ENCODE measurements around the gene ALG10B.
"Not testable (repeated sequence)": the region's sequence is repeated elsewhere in the genome, so short reads cannot be mapped to it uniquely, and the experiment has no call there.

Gene ALG10B

GRCh38 chr12:38316391-38317129 is at the start of gene ALG10B:
TSS of gene ALG10B (plus strand) at chr12:38316774. CDS start at chr12:38316894, 120 bp downstream.
- DNase-seq = peak; percentile 49 to 77

- no peak for DNase-seq
Observed at GRCh38 chr12:38268612-38269011, 48.0 kb upstream of the ALG10B start.

GRCh38 chr12:38269897-38270296 is 46.7 kb upstream of the ALG10B start:
- DNase-seq = no peak

- DNase-seq = no peak
Observed at GRCh38 chr12:38279756-38280155, 36.8 kb upstream of the ALG10B start.

- no peak for DNase-seq
Observed at GRCh38 chr12:38282886-38283285, 33.7 kb upstream of the ALG10B start.

- DNase-seq = no peak
Observed at GRCh38 chr12:38289396-38289795, 27.2 kb upstream of the ALG10B start.

- no peak for DNase-seq
Observed at GRCh38 chr12:38291160-38291559, 25.4 kb upstream of the ALG10B start.

- DNase-seq = not testable (repeated sequence)
Observed at GRCh38 chr12:38302972-38303371, 13.6 kb upstream of the ALG10B start.

- DNase-seq = not testable (repeated sequence)
Observed at GRCh38 chr12:38321966-38322365, 5.4 kb downstream of the ALG10B start.

- no peak for DNase-seq
Observed at GRCh38 chr12:38324912-38325311, 8.3 kb downstream of the ALG10B start.

- DNase-seq = no peak
Observed at GRCh38 chr12:38327356-38327755, 10.8 kb downstream of the ALG10B start.

GRCh38 chr12:38328306-38328895 is 11.8 kb downstream of the ALG10B start:
- no peak for DNase-seq

GRCh38 chr12:38330414-38330813 is 13.8 kb downstream of the ALG10B start:
- DNase-seq = not testable (repeated sequence)

- DNase-seq = no peak
Observed at GRCh38 chr12:38332814-38333213, 16.2 kb downstream of the ALG10B start.

- DNase-seq = no peak
Observed at GRCh38 chr12:38342444-38342843, 25.9 kb downstream of the ALG10B start.

- DNase-seq = not testable (repeated sequence)
Observed at GRCh38 chr12:38343256-38343655, 26.7 kb downstream of the ALG10B start.

GRCh38 chr12:38343916-38344315 is 27.3 kb downstream of the ALG10B start:
- DNase-seq = not testable (repeated sequence)

- DNase-seq = no peak
Observed at GRCh38 chr12:38350342-38351174, 34.0 kb downstream of the ALG10B start.

GRCh38 chr12:38351175-38351508 is 34.6 kb downstream of the ALG10B start:
- DNase-seq = not testable (repeated sequence)

GRCh38 chr12:38367506-38367905 is 50.9 kb downstream of the ALG10B start:
- DNase-seq = no peak

GRCh38 chr12:38370311-38370710 is 53.7 kb downstream of the ALG10B start:
- no peak for DNase-seq

GRCh38 chr12:38373784-38374183 is 57.2 kb downstream of the ALG10B start:
- DNase-seq = no peak

GRCh38 chr12:38374751-38375150 is 58.2 kb downstream of the ALG10B start:
- no peak for DNase-seq

Measured in cerebellar nuclear complex (tissue), 1 donor.